Right renal pelvis (tissue), 4 donors: ENCODE results near the gene PKD2L1. TPM values are rescaled to one million over a fixed set of nuclear protein-coding genes. Genes with fewer than 3 reads are reported as not detected.
"Not testable (repeated sequence)": the region's sequence is repeated elsewhere in the genome, so short reads cannot be mapped to it uniquely, and the experiment has no call there.

Experiments
- DNase-seq, 4 donors: peaks; one replicate each; pipeline ENCODE4 v3.0.0-alpha.2; 2013; ENCODE audit warnings: low read depth in 4 of 4, low spot score in 3 of 4, missing footprints in 1 of 4
- polyA plus RNA-seq, 4 donors: library from polyadenylated mRNA; unstranded; fragments of 120-200 nt; gene quantifications; one replicate each; pipeline ENCODE4 v1.2.1, GENCODE V29; 2013; ENCODE audit not compliant: insufficient read length in 4 of 4

PKD2L1 gene
- under 1 TPM; 0.08 to 0.31 (median 0.26) TPM for polyA plus RNA-seq

- no peak for DNase-seq
Measured at GRCh38 chr10:100330079-100330478, at the start of gene PKD2L1. PKD2L1 (minus strand) TSS chr10:100330228; CDS start chr10:100330103, 125 bp downstream.

- no peak for DNase-seq
Measured at GRCh38 chr10:100377830-100378229, 47.8 kb upstream of the PKD2L1 start.

- not testable (repeated sequence) for DNase-seq
Measured at GRCh38 chr10:100376656-100377055, 46.6 kb upstream of the PKD2L1 start.

GRCh38 chr10:100374677-100375353 lies 44.8 kb upstream of the PKD2L1 start:
- DNase-seq: not testable (repeated sequence)

GRCh38 chr10:100374200-100374655 lies 44.2 kb upstream of the PKD2L1 start:
- DNase-seq: no peak

GRCh38 chr10:100373298-100374199 lies 43.5 kb upstream of the PKD2L1 start:
- DNase-seq: peak; percentile 84 to 96 (median 94)

GRCh38 chr10:100372415-100373297 lies 42.6 kb upstream of the PKD2L1 start:
- DNase-seq: no peak

- no peak for DNase-seq
Measured at GRCh38 chr10:100371482-100372027, 41.5 kb upstream of the PKD2L1 start.

GRCh38 chr10:100370714-100371481 lies 40.9 kb upstream of the PKD2L1 start:
- no peak for DNase-seq

- DNase-seq: no peak
Measured at GRCh38 chr10:100368721-100369120, 38.7 kb upstream of the PKD2L1 start.

GRCh38 chr10:100364735-100365391 lies 34.8 kb upstream of the PKD2L1 start:
- no peak for DNase-seq

- DNase-seq: no peak
Measured at GRCh38 chr10:100364175-100364574, 34.1 kb upstream of the PKD2L1 start.

- no peak for DNase-seq
Measured at GRCh38 chr10:100362570-100363496, 32.8 kb upstream of the PKD2L1 start.

GRCh38 chr10:100360234-100360633 lies 30.2 kb upstream of the PKD2L1 start:
- DNase-seq: no peak

- no peak for DNase-seq
Measured at GRCh38 chr10:100359529-100360150, 29.6 kb upstream of the PKD2L1 start.

- DNase-seq: no peak
Measured at GRCh38 chr10:100359030-100359432, 29.0 kb upstream of the PKD2L1 start.

GRCh38 chr10:100357059-100357858 lies 27.2 kb upstream of the PKD2L1 start:
- DNase-seq: no peak
